Vagina (tissue), 2 donors: ENCODE data around the gene PTPRN.

ENCODE experiments used
- POLR2AphosphoS5 ChIP-seq, 2 donors: sonication (generic); formaldehyde crosslinking; IDR thresholded peaks; one replicate each; pipeline ENCODE4 v1.9.0; 2017; ENCODE audit warnings: antibody characterized with exemption in 2 of 2, mild to moderate bottlenecking in 2 of 2, low read depth in 1 of 2; ENCODE audit not compliant: insufficient read depth in 1 of 2
- TF ChIP-seq, protein P1 (sequence below), 3 experiments: fragments of 450-650 bp in 2 of 3; fragments of 200-600 bp in 1 of 3; sonication (generic) in 1 of 3; IDR thresholded peaks; one replicate each; pipeline ENCODE4 v1.5.1; 2017 to 2019; ENCODE audit warnings: antibody characterized with exemption in 3 of 3, mild to moderate bottlenecking in 2 of 3, moderate library complexity in 2 of 3

DNA sequence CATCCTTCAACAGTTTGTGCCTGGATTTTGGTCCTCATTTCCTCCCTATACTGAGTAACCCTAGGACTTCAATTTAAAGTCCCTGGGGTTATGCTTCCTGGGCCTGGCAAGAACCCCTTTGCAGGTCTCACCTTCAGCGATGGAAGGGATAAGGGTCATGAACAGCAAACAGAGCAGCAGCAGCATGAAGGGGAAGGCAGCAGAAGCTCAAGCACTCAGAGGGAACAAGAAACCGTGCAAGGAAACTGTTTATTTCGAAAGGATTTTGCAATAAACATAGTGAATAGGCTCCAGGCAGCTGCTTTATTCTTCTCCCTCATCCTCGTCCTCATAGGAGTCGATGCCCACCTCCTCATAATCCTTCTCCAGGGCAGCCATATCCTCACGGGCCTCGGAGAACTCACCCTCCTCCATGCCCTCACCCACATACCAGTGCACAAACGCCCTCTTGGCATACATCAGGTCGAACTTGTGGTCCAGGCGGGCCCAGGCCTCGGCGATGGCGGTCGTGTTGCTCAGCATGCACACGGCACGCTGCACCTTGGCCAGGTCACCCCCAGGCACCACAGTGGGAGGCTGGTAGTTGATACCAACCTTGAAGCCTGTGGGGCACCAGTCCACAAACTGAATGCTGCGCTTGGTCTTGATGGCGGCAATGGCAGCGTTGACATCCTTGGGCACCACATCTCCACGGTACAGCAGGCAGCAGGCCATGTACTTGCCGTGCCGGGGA lies 59.0 kb downstream of the PTPRN start:
- TF ChIP-seq, protein P1, sequence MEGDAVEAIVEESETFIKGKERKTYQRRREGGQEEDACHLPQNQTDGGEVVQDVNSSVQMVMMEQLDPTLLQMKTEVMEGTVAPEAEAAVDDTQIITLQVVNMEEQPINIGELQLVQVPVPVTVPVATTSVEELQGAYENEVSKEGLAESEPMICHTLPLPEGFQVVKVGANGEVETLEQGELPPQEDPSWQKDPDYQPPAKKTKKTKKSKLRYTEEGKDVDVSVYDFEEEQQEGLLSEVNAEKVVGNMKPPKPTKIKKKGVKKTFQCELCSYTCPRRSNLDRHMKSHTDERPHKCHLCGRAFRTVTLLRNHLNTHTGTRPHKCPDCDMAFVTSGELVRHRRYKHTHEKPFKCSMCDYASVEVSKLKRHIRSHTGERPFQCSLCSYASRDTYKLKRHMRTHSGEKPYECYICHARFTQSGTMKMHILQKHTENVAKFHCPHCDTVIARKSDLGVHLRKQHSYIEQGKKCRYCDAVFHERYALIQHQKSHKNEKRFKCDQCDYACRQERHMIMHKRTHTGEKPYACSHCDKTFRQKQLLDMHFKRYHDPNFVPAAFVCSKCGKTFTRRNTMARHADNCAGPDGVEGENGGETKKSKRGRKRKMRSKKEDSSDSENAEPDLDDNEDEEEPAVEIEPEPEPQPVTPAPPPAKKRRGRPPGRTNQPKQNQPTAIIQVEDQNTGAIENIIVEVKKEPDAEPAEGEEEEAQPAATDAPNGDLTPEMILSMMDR (IDR thresholded peaks at IDR 0.05), result no peak
- no peak for TF ChIP-seq POLR2AphosphoS5 (IDR thresholded peaks at IDR 0.05; ENCODE audit: insufficient read depth in 1 of 2, low read depth in 1 of 2)
